ENCODE measurements around the gene AKT1.
"Not testable (repeated sequence)": the region's sequence is repeated elsewhere in the genome, so short reads cannot be mapped to it uniquely, and the experiment has no call there.

The AKT1 gene

DNA sequence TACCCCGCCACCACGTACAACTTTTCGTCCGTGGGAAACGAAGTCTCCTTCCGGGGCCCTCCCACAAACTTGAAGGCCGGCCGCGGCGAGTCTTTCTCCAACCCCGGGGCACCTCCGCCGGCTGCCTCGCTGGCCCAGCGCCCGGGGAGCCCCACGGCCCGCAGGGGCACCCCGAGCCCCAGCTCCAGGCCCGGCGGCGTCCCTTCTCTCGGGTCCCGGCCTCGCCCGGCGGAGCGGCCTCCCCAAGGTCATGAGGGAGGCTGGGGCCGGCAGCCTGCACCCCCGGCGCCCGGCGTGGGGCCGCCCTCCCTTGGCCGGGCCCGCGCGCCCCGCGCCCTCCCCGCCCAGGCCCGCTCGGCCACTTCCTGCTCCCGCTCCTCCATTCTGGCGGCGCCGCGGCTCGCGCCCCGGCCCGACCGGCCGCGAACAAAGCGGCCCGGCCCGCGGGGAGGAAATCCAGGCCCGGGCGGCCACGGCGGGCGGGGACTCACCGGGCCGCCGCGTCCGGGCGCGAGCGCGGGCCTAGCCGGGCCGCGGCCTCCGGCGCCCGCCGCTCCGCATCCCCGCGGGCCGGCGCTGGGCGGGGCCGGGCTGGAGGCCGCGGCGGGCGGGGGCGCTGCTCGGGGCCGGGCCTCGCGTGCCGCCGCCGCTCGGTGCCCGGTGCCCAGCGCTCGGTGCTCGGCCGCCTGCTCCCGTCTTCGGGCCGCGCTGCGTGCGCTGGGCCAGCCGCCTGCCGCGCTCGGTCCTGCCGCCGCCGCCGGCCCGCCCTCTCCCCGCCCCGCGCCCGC is at the start of gene AKT1:
TSS of gene AKT1 (minus strand) at position 756 of the 788 bp plus-strand sequence. CDS start 3,105 bp downstream, outside the sequence.
- TF ChIP-seq, protein P1, sequence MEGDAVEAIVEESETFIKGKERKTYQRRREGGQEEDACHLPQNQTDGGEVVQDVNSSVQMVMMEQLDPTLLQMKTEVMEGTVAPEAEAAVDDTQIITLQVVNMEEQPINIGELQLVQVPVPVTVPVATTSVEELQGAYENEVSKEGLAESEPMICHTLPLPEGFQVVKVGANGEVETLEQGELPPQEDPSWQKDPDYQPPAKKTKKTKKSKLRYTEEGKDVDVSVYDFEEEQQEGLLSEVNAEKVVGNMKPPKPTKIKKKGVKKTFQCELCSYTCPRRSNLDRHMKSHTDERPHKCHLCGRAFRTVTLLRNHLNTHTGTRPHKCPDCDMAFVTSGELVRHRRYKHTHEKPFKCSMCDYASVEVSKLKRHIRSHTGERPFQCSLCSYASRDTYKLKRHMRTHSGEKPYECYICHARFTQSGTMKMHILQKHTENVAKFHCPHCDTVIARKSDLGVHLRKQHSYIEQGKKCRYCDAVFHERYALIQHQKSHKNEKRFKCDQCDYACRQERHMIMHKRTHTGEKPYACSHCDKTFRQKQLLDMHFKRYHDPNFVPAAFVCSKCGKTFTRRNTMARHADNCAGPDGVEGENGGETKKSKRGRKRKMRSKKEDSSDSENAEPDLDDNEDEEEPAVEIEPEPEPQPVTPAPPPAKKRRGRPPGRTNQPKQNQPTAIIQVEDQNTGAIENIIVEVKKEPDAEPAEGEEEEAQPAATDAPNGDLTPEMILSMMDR (IDR thresholded peaks at IDR 0.05; ENCODE audit: low read depth, low read length, missing control alignments): no peak
- no peak for DNase-seq (ENCODE audit: extremely low read depth, low read depth)
- H3K4me3 ChIP-seq (replicated peaks; ENCODE audit: low read depth, low read length): peak within 1 kb of the TSS; percentile 76

DNA sequence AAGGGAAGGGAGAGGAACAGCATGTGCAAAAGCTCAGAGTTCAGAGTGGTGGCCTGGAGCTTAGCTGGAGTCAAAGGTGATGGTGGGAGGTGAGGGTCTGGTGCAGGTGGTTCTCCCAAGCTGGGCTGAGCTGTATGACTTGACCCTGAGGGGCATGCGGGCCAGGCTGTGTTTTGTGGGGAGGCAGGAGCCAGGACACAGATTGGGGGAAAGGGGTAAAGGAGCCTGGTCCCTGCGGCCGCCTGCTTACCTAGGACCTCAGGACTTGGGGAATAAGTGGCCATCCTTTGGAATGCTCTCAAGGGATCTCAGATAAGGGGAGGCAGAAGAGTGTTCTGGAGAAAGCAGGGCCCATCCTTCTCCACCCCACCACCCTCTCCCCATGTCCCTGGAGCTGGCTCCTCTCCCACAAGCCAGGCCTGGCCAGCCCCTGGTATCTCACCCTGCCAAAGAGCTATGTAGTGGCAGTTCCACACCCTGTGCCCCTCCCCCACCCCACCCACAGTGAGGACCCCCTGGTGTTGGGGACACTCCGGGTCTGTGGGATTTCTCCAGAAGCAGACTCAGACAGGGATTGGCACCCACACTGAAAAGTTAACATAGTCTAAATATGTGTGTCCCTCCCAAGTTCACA is 49.6 kb upstream of the AKT1 start:
- no peak overlapping the region for H3K4me3 ChIP-seq (replicated peaks; ENCODE audit: low read depth, low read length)
- TF ChIP-seq, protein P1 (IDR thresholded peaks at IDR 0.05; ENCODE audit: low read depth, low read length, missing control alignments): no peak
- DNase-seq (ENCODE audit: extremely low read depth, low read depth): no peak

DNA sequence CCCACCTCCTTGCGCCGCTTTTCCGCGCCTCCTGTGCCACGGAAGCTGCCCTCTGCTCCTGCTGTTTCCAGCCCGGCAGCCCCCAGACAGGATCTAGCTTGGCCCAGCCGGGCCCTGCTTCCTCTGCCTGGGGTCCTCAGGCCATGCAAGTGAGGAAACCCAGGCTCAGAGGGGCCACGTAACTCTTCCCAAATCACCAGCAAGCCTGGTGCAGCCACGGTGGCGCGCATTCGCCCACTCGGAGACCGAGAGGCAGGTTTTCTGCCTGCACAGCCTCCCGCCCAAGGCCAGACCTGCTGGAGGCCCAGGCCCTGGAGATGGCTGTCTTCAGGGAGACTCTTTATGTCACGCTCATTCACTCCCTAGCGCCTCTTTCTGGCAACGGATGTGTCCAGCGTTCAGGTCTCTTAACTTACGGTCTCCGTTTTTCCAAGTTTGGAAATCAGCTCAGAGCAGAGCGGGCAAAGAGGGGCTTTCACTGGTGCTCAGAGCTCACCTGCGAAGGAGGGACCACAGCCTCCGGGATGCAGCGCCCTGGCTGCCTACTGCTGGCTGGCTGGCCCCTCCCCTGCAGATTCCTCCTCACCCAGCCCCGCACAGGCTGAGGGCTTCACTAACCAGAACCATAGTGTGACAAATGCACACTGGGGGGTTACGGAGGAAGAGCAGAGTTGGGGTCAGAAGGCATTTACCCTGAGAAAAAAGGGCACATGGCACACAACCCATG is 48.9 kb upstream of the AKT1 start:
- H3K4me3 ChIP-seq (replicated peaks; ENCODE audit: low read depth, low read length): no peak overlapping the region
- no peak for DNase-seq (ENCODE audit: extremely low read depth, low read depth)
- TF ChIP-seq, protein P1 (IDR thresholded peaks at IDR 0.05; ENCODE audit: low read depth, low read length, missing control alignments): no peak

DNA sequence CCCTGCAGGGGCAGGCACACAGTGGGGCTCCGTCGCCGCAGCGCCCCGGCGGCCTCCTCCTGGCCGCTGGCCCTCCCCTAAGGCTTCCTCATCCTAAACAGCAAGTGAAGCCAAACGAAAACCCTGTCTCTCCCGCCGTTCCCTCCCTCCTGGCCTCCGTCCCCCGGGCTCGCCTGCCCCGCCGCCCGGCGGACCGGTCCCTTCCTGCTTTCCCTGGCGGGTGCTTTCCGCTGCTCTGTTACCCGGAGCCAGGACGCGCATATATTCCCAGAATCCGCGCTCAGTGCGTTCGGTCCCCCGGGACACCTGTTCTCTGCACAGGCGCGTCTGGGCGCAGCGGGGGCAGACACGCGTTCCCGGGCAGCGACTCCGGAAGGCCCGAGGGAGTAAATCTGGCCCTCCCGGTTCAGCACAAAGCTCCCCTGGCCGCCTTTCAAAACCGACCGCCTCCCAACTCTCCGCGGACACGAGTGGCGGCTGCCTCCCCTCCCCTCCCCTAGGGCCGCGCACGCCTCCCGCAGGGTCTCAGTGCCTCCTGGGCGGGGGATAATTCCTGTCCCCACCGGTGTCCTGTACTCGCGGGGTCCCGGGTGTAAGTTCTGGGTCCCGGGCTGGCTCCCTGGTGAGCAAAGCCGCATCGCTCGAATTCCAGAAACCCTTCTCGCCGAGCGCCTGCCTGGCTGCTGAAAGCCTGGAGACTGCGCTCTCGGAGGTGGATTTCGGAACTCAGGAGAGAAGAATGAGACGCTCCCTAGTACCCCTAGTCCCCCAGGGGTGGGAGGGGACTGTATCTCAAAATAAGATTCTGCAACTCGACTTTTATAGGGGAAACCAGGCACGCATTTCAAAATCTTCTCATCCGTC is 48.1 kb upstream of the AKT1 start:
- TF ChIP-seq, protein P1 (IDR thresholded peaks at IDR 0.05; ENCODE audit: low read depth, low read length, missing control alignments): no peak
- no peak overlapping the region for H3K4me3 ChIP-seq (replicated peaks; ENCODE audit: low read depth, low read length)
- DNase-seq (ENCODE audit: extremely low read depth, low read depth): no peak

DNA sequence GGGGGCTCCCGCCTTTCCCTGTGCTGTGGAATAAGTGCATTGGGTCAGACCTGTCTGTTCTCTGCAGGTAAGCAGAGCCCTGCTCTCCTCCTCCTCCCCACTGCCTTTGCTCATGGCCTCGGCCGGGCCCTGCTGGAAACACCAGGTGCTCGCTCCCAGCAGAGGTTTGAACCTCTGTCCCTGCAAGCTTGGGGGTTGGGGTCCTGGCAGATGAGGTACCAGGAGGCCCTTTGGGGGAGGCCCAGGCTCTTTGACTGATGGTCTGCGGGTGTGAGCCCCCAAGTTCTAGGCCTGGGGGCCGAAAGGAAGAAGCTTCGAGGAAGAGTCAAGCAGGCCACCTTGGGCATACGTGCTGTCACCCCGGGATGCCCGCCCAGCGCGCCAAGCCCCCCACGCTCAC is 47.5 kb upstream of the AKT1 start:
- no peak for DNase-seq (ENCODE audit: extremely low read depth, low read depth)
- no peak overlapping the region for H3K4me3 ChIP-seq (replicated peaks; ENCODE audit: low read depth, low read length)
- TF ChIP-seq, protein P1 (IDR thresholded peaks at IDR 0.05; ENCODE audit: low read depth, low read length, missing control alignments): no peak

DNA sequence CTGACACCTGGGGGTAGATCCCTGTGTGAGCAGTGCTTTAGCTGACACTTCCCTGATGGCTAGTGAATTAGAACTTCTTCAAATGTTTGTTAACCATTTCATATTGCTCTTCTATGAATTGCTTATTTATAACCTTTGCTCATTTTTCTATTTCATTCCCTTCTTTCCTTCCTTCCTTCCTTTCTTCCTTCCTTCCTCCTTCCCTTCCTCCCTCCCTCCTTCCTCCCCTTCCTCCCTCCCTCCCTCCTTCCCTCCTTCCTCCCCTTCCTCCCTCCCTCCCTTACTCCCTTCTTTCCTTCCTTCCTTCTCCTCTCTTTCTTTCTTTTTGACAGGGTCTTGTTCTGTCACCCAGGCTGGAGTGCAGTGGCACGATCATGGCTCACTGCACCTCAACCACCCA is 46.2 kb upstream of the AKT1 start:
- TF ChIP-seq, protein P1 (IDR thresholded peaks at IDR 0.05; ENCODE audit: low read depth, low read length, missing control alignments): no peak
- DNase-seq (ENCODE audit: extremely low read depth, low read depth): no peak
- no peak overlapping the region for H3K4me3 ChIP-seq (replicated peaks; ENCODE audit: low read depth, low read length)

DNA sequence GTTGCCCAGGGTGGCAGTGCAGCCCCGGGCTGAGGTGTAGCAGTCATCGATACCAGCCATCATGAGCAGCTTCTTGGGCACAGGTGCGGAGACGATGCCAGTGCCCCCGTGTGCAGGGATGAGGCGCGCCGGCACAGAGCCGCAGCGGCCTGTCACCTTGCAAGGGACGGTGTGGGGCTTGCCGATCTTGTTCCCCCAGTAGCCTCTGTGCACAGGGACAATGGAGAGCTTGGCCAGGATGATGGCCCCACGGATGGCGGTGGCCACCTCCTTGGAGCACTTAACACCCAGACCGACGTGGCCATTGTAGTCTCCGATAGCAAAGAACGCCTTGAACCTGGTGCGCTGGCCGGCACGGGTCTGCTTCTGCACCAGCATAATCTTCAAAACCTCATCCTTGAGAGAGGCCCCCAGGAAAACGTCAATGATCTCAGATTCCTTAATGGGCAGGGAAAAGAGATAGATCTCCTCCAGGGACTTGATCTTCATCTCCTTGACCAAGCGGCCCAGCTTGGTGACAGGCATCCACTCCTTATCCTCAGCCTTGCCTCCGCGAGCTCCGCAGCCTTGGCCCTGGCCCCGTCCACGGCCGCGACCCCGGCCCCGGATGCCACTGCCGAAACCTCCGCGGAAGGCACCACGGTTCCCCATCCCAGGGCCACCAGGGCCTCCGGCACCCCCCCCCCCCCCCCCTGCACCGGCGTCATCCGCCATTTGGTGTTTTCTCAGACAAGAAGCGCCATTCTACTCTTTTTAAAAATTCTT is 40.8 kb upstream of the AKT1 start:
- H3K4me3 ChIP-seq (replicated peaks; ENCODE audit: low read depth, low read length); DNase-seq (ENCODE audit: extremely low read depth, low read depth): not testable (repeated sequence)
